ENCODE measurements around the gene RABEP2.
"Not testable (repeated sequence)": the region's sequence is repeated elsewhere in the genome, so short reads cannot be mapped to it uniquely, and the experiment has no call there.

Gene RABEP2

DNA sequence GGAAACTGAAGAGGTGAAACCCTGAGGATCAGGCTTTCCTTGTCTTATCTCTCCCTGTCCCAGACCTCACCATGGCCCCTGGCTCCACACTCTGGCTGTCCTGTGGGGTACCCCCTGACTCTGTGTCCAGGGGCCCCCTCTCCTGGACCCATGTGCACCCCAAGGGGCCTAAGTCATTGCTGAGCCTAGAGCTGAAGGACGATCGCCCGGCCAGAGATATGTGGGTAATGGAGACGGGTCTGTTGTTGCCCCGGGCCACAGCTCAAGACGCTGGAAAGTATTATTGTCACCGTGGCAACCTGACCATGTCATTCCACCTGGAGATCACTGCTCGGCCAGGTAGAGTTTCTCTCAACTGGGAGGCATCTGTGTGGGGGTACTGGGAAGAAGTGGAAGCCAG lies 8.1 kb upstream of the RABEP2 start:
- DNase-seq (ENCODE audit: low read depth) = no peak
- no peak overlapping the region for H3K4me3 ChIP-seq (ENCODE audit: control insufficient read depth, low read depth, low read length)
- TF ChIP-seq CTCF (IDR thresholded peaks at IDR 0.05; ENCODE audit: control insufficient read depth, insufficient read depth, low read depth, low read length, missing control alignments) = no peak

DNA sequence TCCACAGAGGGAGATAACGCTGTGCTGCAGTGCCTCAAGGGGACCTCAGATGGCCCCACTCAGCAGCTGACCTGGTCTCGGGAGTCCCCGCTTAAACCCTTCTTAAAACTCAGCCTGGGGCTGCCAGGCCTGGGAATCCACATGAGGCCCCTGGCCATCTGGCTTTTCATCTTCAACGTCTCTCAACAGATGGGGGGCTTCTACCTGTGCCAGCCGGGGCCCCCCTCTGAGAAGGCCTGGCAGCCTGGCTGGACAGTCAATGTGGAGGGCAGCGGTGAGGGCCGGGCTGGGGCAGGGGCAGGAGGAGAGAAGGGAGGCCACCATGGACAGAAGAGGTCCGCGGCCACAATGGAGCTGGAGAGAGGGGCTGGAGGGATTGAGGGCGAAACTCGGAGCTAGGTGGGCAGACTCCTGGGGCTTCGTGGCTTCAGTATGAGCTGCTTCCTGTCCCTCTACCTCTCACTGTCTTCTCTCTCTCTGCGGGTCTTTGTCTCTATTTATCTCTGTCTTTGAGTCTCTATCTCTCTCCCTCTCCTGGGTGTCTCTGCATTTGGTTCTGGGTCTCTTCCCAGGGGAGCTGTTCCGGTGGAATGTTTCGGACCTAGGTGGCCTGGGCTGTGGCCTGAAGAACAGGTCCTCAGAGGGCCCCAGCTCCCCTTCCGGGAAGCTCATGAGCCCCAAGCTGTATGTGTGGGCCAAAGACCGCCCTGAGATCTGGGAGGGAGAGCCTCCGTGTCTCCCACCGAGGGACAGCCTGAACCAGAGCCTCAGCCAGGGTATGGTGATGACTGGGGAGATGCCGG lies 7.5 kb upstream of the RABEP2 start:
- TF ChIP-seq CTCF (IDR thresholded peaks at IDR 0.05; ENCODE audit: control insufficient read depth, insufficient read depth, low read depth, low read length, missing control alignments) = no peak
- no peak for DNase-seq (ENCODE audit: low read depth)
- H3K4me3 ChIP-seq (ENCODE audit: control insufficient read depth, low read depth, low read length) = no peak overlapping the region

DNA sequence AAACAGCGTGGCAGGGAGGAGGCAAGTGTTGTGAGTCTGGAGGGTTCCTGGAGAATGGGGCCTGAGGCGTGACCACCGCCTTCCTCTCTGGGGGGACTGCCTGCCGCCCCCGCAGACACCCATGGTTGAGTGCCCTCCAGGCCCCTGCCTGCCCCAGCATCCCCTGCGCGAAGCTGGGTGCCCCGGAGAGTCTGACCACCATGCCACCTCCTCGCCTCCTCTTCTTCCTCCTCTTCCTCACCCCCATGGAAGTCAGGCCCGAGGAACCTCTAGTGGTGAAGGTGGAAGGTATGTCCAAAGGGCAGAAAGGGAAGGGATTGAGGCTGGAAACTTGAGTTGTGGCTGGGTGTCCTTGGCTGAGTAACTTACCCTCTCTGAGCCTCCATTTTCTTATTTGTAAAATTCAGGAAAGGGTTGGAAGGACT lies 6.8 kb upstream of the RABEP2 start, which contains the start of gene CD19:
TSS of gene CD19 (plus strand) at position 171 of the 425 bp plus-strand sequence. CDS start at position 201, 30 bp downstream.
- TF ChIP-seq CTCF (IDR thresholded peaks at IDR 0.05; ENCODE audit: control insufficient read depth, insufficient read depth, low read depth, low read length, missing control alignments) = no peak
- no peak within 1 kb of the TSS for H3K4me3 ChIP-seq (ENCODE audit: control insufficient read depth, low read depth, low read length)
- no peak for DNase-seq (ENCODE audit: low read depth)

DNA sequence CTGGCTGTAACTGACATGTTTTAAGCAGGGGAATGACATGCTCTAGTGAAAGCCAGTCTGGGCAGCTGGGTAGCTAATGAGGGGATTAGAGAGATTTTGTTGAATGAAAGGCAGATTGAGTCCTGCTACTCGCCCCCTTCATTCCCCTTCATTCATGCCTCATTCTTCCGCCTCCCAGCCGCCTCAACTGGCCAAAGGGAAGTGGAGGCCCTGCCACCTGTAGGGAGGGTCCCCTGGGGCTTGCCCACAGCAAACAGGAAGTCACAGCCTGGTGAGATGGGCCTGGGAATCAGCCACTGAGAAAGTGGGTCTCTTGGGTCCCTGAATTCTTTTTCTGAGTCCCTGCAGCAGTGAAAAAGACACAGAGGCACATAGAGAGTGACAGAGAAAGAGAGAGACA lies 5.6 kb upstream of the RABEP2 start:
- no peak for DNase-seq (ENCODE audit: low read depth)
- no peak for TF ChIP-seq CTCF (IDR thresholded peaks at IDR 0.05; ENCODE audit: control insufficient read depth, insufficient read depth, low read depth, low read length, missing control alignments)
- H3K4me3 ChIP-seq (ENCODE audit: control insufficient read depth, low read depth, low read length) = no peak overlapping the region

DNA sequence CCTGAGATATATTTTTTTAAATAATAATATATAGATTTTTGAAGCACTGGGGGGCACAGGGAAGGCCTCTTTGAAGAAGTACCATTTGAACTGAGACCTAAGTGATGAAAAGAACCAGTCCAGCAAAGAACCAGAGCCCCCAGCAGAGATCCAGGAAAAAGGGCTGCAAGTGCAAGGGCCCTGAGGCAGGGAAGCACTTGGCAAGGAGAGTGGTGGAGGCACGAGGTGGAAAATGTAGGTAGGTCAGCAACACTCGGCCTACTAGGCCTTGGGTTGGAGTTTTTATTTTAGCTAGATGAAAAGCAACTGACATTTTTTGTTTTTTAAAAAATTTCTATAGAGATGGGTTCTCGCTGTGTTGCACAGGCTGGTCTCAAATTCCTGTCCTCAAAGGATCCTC lies 5.2 kb upstream of the RABEP2 start:
- no peak for TF ChIP-seq CTCF (IDR thresholded peaks at IDR 0.05; ENCODE audit: control insufficient read depth, insufficient read depth, low read depth, low read length, missing control alignments)
- DNase-seq (ENCODE audit: low read depth) = no peak
- no peak overlapping the region for H3K4me3 ChIP-seq (ENCODE audit: control insufficient read depth, low read depth, low read length)

DNA sequence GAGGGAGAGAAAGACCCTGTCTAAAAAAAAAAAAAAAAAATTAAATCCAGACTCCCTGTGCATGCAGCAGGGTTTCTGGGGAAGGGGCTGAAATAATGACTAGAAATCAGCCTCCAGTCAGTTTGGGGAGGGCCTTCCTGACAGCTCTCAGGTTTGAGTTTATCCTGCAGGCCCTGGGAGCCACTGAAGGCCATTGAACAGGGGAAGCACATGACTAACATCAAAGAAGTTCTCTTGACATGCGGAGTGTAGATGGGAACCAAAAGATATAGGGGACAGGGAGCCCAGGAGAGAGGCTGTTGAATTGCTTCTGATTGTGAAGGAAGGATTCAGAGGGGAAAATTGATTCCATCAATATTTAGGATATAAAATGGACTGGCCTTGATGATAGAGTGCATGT lies 2.8 kb upstream of the RABEP2 start:
- H3K4me3 ChIP-seq (ENCODE audit: control insufficient read depth, low read depth, low read length) = no peak overlapping the region
- no peak for DNase-seq (ENCODE audit: low read depth)
- TF ChIP-seq CTCF (IDR thresholded peaks at IDR 0.05; ENCODE audit: control insufficient read depth, insufficient read depth, low read depth, low read length, missing control alignments) = no peak

DNA sequence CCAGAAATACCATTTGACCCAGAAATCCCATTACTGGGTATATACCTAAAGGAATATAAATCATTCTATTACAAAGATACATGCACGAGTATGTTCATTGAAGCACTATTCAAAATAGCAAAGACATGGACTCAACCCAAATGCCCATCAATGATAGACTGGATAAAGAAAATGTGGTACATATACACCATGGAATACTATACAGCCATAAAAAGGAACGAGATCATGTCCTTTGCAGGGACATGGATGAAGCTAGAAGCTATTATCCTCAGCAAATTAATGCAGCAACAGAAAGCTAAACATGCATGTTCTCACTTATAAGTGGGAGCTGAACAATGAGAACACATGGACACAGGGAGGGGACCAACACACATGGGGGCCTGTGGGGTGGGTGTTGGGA lies 1.2 kb upstream of the RABEP2 start:
- H3K4me3 ChIP-seq (ENCODE audit: control insufficient read depth, low read depth, low read length); DNase-seq (ENCODE audit: low read depth): not testable (repeated sequence)

Data from AG09309 (cell line).